ENCODE measurements around the gene GAS6.
"Not testable (repeated sequence)": the region's sequence is repeated elsewhere in the genome, so short reads cannot be mapped to it uniquely, and the experiment has no call there.

GAS6 gene

GRCh38 chr13:113863524-113864272 lies at the start of gene GAS6:
Gene GAS6, minus strand, starts transcription at chr13:113864076. Its CDS starts 156 bp downstream, at chr13:113863920.
- no peaks in the 10 kb centered on the region for H3K9me3 ChIP-seq (ENCODE audit: control insufficient read depth, insufficient read depth, low read length)
- no peak within 1 kb of the TSS for H3K9ac ChIP-seq (ENCODE audit: low read depth, low read length)
- peaks cover 40% of the 10 kb centered on the region for H3K27me3 ChIP-seq (ENCODE audit: control insufficient read depth, insufficient read depth, low read length)
- no peak within 1 kb of the TSS for H3K27ac ChIP-seq (ENCODE audit: low read depth, low read length)
- peaks cover 35% of the 10 kb centered on the region for H3K4me1 ChIP-seq (ENCODE audit: control insufficient read depth, insufficient read depth, low read length)
- no peaks in the 10 kb centered on the region for H3K36me3 ChIP-seq (ENCODE audit: control insufficient read depth, insufficient read depth, low read length)
- peak within 1 kb of the TSS; percentile 70 for H3K4me3 ChIP-seq (ENCODE audit: low read depth, low read length)

GRCh38 chr13:113913408-113913807 lies 49.5 kb upstream of the GAS6 start:
- not testable (repeated sequence) for H3K9ac ChIP-seq (ENCODE audit: low read depth, low read length); H3K4me1 ChIP-seq (ENCODE audit: control insufficient read depth, insufficient read depth, low read length); H3K27me3 ChIP-seq (ENCODE audit: control insufficient read depth, insufficient read depth, low read length); H3K9me3 ChIP-seq (ENCODE audit: control insufficient read depth, insufficient read depth, low read length); H3K27ac ChIP-seq (ENCODE audit: low read depth, low read length); H3K4me3 ChIP-seq (ENCODE audit: low read depth, low read length); H3K36me3 ChIP-seq (ENCODE audit: control insufficient read depth, insufficient read depth, low read length)

GRCh38 chr13:113912596-113912995 lies 48.7 kb upstream of the GAS6 start:
- H3K4me3 ChIP-seq (ENCODE audit: low read depth, low read length), result no peak overlapping the region
- no peaks in the 10 kb centered on the region for H3K27me3 ChIP-seq (ENCODE audit: control insufficient read depth, insufficient read depth, low read length)
- no peak overlapping the region for H3K27ac ChIP-seq (ENCODE audit: low read depth, low read length)
- H3K4me1 ChIP-seq (ENCODE audit: control insufficient read depth, insufficient read depth, low read length), result peaks cover 11% of the 10 kb centered on the region; the same call in 1 of the 2 replicates
- H3K9me3 ChIP-seq (ENCODE audit: control insufficient read depth, insufficient read depth, low read length), result no peaks in the 10 kb centered on the region
- H3K36me3 ChIP-seq (ENCODE audit: control insufficient read depth, insufficient read depth, low read length), result no peaks in the 10 kb centered on the region
- H3K9ac ChIP-seq (ENCODE audit: low read depth, low read length), result no peak overlapping the region

GRCh38 chr13:113907635-113908617 lies 44.0 kb upstream of the GAS6 start:
- H3K9ac ChIP-seq (ENCODE audit: low read depth, low read length), result no peak overlapping the region
- H3K27ac ChIP-seq (ENCODE audit: low read depth, low read length), result no peak overlapping the region

GRCh38 chr13:113906571-113906970 lies 42.7 kb upstream of the GAS6 start:
- Histone ChIP-seq H3K9ac (ENCODE audit: low read depth, low read length) (no peak overlapping the region), H3K9me3 (ENCODE audit: control insufficient read depth, insufficient read depth, low read length) (no peaks in the 10 kb centered on the region), H3K36me3 (ENCODE audit: control insufficient read depth, insufficient read depth, low read length) (no peaks in the 10 kb centered on the region), H3K27me3 (ENCODE audit: control insufficient read depth, insufficient read depth, low read length) (no peaks in the 10 kb centered on the region), H3K27ac (ENCODE audit: low read depth, low read length) (no peak overlapping the region), H3K4me1 (ENCODE audit: control insufficient read depth, insufficient read depth, low read length) (peaks cover 11% of the 10 kb centered on the region; the same call in 1 of the 2 replicates), H3K4me3 (ENCODE audit: low read depth, low read length) (no peak overlapping the region)

More at GRCh38 chr13:113907635-113908617, 44.0 kb upstream of the GAS6 start:
- peaks cover 11% of the 10 kb centered on the region; the same call in 1 of the 2 replicates for H3K4me1 ChIP-seq (ENCODE audit: control insufficient read depth, insufficient read depth, low read length)
- no peaks in the 10 kb centered on the region for H3K27me3 ChIP-seq (ENCODE audit: control insufficient read depth, insufficient read depth, low read length)
- H3K36me3 ChIP-seq (ENCODE audit: control insufficient read depth, insufficient read depth, low read length), result no peaks in the 10 kb centered on the region
- no peaks in the 10 kb centered on the region for H3K9me3 ChIP-seq (ENCODE audit: control insufficient read depth, insufficient read depth, low read length)
- no peak overlapping the region for H3K4me3 ChIP-seq (ENCODE audit: low read depth, low read length)

- H3K9me3 ChIP-seq (ENCODE audit: control insufficient read depth, insufficient read depth, low read length), result no peaks in the 10 kb centered on the region
- no peaks in the 10 kb centered on the region for H3K36me3 ChIP-seq (ENCODE audit: control insufficient read depth, insufficient read depth, low read length)
- H3K27me3 ChIP-seq (ENCODE audit: control insufficient read depth, insufficient read depth, low read length), result no peaks in the 10 kb centered on the region
- H3K4me1 ChIP-seq (ENCODE audit: control insufficient read depth, insufficient read depth, low read length), result peaks cover 11% of the 10 kb centered on the region; the same call in 1 of the 2 replicates
- H3K9ac ChIP-seq (ENCODE audit: low read depth, low read length), result no peak overlapping the region
- H3K4me3 ChIP-seq (ENCODE audit: low read depth, low read length), result no peak overlapping the region
- no peak overlapping the region for H3K27ac ChIP-seq (ENCODE audit: low read depth, low read length)
Measured at GRCh38 chr13:113905942-113906341, 42.1 kb upstream of the GAS6 start.

- no peaks in the 10 kb centered on the region for H3K36me3 ChIP-seq (ENCODE audit: control insufficient read depth, insufficient read depth, low read length)
- no peak overlapping the region for H3K4me3 ChIP-seq (ENCODE audit: low read depth, low read length)
- H3K4me1 ChIP-seq (ENCODE audit: control insufficient read depth, insufficient read depth, low read length), result peaks cover 11% of the 10 kb centered on the region; the same call in 1 of the 2 replicates
- no peak overlapping the region for H3K27ac ChIP-seq (ENCODE audit: low read depth, low read length)
- no peak overlapping the region for H3K9ac ChIP-seq (ENCODE audit: low read depth, low read length)
- H3K27me3 ChIP-seq (ENCODE audit: control insufficient read depth, insufficient read depth, low read length), result no peaks in the 10 kb centered on the region
- H3K9me3 ChIP-seq (ENCODE audit: control insufficient read depth, insufficient read depth, low read length), result no peaks in the 10 kb centered on the region
Measured at GRCh38 chr13:113905018-113905417, 41.1 kb upstream of the GAS6 start.

GRCh38 chr13:113904411-113904810 lies 40.5 kb upstream of the GAS6 start:
- H3K4me3 ChIP-seq (ENCODE audit: low read depth, low read length), result no peak overlapping the region
- H3K36me3 ChIP-seq (ENCODE audit: control insufficient read depth, insufficient read depth, low read length), result no peaks in the 10 kb centered on the region
- H3K9me3 ChIP-seq (ENCODE audit: control insufficient read depth, insufficient read depth, low read length), result no peaks in the 10 kb centered on the region
- H3K27me3 ChIP-seq (ENCODE audit: control insufficient read depth, insufficient read depth, low read length), result no peaks in the 10 kb centered on the region
- H3K27ac ChIP-seq (ENCODE audit: low read depth, low read length), result no peak overlapping the region
- peaks cover 11% of the 10 kb centered on the region; the same call in 1 of the 2 replicates for H3K4me1 ChIP-seq (ENCODE audit: control insufficient read depth, insufficient read depth, low read length)
- H3K9ac ChIP-seq (ENCODE audit: low read depth, low read length), result no peak overlapping the region

GRCh38 chr13:113903912-113904311 lies 40.0 kb upstream of the GAS6 start:
- no peaks in the 10 kb centered on the region for H3K36me3 ChIP-seq (ENCODE audit: control insufficient read depth, insufficient read depth, low read length)
- H3K4me3 ChIP-seq (ENCODE audit: low read depth, low read length), result no peak overlapping the region
- no peaks in the 10 kb centered on the region for H3K27me3 ChIP-seq (ENCODE audit: control insufficient read depth, insufficient read depth, low read length)
- H3K4me1 ChIP-seq (ENCODE audit: control insufficient read depth, insufficient read depth, low read length), result peaks cover 11% of the 10 kb centered on the region; the same call in 1 of the 2 replicates
- H3K9ac ChIP-seq (ENCODE audit: low read depth, low read length), result no peak overlapping the region
- no peak overlapping the region for H3K27ac ChIP-seq (ENCODE audit: low read depth, low read length)
- H3K9me3 ChIP-seq (ENCODE audit: control insufficient read depth, insufficient read depth, low read length), result no peaks in the 10 kb centered on the region

- no peak overlapping the region for H3K27ac ChIP-seq (ENCODE audit: low read depth, low read length)
- H3K4me1 ChIP-seq (ENCODE audit: control insufficient read depth, insufficient read depth, low read length), result peaks cover 6% of the 10 kb centered on the region; the same call in 1 of the 2 replicates
- no peaks in the 10 kb centered on the region for H3K9me3 ChIP-seq (ENCODE audit: control insufficient read depth, insufficient read depth, low read length)
- no peaks in the 10 kb centered on the region for H3K36me3 ChIP-seq (ENCODE audit: control insufficient read depth, insufficient read depth, low read length)
- H3K27me3 ChIP-seq (ENCODE audit: control insufficient read depth, insufficient read depth, low read length), result no peaks in the 10 kb centered on the region
- H3K9ac ChIP-seq (ENCODE audit: low read depth, low read length), result no peak overlapping the region
- no peak overlapping the region for H3K4me3 ChIP-seq (ENCODE audit: low read depth, low read length)
Measured at GRCh38 chr13:113902986-113903775, 39.3 kb upstream of the GAS6 start.

All from HUES48 (cell line).